HG03442 (cell line): ENCODE measurements around the gene VASN.
"Not testable (repeated sequence)": the region's sequence is repeated elsewhere in the genome, so short reads cannot be mapped to it uniquely, and the experiment has no call there.

ENCODE experiments used
- ATAC-seq: cut with Tn5 transposase; IDR thresholded peaks from one replicate; pipeline ENCODE4 v1.9.1; 2021; ENCODE audit warnings: mild to moderate bottlenecking, moderate library complexity; ENCODE audit not compliant: unreplicated experiment

VASN gene

DNA sequence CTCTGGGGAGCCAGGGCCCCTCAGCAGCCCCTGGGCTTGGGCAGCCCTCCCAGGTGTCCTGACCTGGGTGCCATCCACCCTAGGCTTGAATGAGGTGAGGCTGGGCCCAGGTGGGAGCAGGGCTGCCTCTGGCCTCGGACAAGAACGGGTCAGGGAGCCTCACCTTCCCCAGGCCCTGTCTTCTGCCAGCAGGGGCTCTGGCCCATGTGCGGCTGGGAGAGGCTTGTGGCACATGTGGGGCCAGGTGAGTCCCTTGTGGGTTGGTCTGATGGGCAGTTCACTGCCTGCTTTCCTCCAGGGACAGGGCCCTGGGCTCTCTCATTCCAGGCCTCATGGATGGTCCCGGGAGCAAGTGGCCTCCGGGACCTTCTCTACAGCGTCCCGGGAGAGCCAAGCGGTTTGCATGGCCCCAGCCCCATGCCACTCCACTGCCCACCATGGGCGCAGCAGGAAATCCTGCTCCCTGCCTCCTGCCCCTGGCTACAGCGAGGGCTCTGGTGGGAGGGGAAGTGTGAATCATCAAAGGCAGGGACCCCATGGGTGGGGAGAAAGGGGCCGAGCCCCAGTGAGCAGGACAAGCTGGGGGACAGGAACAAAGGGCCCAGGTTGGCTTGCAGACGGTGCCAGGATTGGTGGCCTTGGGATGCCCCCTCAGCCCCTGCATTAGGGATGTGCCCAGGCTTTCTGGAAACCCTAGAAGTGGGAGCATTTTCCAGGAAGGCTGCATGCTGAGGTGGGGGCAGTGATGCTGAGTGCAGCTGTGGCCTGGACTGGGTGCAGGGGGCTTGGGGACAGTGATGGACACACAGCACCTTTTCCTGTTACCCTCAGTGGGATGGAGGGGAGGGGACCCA lies 12.2 kb downstream of the VASN start:
- ATAC-seq = no peak

DNA sequence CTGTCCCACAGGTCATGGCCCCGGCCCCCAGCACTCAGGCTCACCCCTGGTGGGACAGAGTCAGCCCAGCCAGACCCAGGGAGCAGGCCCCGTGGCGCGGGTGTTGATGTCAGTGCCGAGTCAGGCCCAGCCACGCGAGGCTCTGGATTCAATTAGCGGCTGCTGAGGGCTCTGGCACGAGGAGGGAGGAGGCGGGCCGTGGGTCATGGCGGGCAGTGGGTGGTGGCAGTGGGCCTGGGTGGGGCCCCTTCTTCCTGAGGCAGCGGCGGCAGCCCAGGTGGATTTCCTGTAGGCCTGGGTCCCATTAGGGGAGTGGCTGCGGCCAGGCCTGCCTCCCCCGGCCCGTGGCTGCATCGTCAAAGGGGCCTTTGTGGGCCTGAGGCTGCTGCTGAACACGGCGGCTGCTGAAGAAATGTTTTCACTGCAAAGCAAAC lies 12.9 kb downstream of the VASN start:
- ATAC-seq = no peak

DNA sequence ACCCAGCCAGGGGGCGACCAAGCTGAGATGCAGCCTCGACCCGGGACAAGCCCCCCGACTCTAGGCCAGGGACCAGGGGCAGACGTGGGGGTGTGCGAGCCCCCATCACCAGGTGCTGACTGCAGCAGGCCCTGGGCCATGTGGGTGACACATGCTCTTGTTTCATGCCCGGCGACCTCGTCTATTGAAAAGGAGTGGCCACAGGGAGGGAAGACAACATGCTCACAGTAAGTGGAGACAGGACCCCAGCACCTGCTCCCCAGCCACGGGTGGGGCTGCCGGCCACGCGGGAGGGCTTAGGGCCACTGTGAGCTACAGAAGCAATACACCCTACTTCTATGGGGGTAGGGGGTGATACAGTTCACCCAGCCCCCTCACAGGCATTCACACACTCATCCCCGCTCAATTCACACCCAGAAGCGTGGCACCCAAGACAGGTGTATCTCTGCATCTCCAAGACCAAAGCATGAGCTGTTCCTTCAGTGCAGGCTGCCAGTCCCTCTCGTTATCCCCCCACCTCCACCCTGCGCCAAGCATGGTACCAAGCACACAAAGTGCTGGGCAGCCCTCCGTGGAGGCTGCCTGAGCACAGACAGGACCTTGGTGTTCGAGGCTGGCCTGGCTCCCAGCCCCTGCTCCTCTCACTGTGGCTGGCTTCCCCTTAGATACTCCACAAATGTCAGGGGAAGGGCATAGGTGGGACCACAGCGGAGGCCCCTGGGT lies 13.6 kb downstream of the VASN start:
- ATAC-seq = no peak

DNA sequence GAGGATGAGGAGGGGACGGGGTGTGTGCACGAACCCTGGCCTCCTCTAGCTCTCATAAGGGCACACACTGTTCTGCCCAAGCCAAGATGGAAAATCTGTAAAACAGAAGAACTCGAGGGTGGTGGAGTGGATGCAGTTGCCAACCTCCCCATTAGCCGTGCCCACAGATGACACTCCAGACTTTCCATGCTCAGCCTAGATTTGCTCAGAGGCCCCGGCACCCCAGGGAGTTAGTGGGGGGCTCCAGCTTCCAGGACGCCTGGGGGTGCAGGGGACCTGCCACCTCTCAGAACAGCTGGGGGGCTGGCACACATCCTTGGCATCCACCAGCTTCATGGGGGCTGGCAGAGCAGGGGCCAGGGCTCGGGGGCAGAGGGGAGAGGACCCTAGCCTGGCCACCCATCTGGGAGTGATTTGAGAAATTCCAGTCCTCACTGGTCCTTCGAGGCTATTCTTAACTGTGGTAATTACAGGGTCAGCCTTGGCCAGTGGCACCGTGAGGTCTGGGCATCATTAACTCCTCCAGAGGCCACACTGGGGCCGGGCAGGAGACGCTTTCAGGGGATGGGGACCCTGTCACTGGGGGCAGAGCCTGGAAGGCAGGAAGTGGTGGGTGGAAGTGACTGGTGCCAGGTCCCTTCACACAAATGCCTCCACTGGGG lies 14.3 kb downstream of the VASN start:
- no peak for ATAC-seq

- ATAC-seq = no peak
Measured at GRCh38 chr16:4386451-4386805, 14.8 kb downstream of the VASN start.

DNA sequence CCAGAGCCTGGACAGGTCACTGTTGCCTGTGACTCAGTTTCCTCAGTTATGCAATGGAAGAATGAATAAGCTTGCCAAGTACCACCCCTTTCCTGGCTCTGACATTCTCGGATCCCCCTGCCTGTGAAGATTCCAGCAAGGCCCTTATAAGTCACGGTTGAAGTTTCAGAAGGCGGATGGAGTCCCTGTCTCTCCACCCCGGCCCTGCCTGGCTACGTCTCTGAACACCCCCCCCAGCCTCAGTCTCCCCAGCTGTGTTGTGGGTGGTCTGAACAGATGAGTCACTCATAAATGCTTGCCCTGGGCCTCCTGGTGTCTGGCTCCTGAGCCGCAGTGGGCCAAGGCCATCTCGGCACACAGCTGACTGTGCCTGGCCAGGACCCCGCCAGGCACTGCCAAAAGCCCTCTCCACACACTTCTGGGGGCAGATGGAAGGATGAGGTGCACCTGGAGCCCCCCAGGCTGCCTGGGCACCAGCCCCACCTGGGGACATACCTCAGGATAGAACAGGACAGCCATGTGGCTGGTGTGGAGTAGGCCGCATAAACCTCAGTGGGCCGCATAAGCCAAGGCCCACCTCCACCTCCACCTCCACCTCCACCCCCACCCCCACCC lies 15.4 kb downstream of the VASN start:
- no peak for ATAC-seq

DNA sequence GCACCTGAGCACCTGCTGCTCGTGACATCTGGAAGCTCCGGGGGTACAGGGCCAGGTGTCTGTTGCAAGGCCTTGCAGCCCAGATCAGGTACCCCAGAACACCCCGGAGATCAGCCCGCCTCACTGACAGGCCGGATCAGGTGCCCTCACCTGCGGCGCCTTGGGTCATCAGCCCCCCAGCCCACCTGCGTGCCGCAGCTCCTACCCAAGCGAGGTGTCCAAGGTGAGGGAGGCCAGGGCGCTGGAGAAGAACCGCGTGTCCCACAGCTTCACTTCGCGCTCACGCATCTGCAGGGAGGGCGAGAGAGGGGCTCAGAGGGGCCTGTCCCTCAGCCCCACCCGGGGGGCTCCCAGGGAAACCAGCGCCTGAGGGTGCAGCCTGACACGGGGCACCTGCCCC lies 16.1 kb downstream of the VASN start:
- no peak for ATAC-seq

DNA sequence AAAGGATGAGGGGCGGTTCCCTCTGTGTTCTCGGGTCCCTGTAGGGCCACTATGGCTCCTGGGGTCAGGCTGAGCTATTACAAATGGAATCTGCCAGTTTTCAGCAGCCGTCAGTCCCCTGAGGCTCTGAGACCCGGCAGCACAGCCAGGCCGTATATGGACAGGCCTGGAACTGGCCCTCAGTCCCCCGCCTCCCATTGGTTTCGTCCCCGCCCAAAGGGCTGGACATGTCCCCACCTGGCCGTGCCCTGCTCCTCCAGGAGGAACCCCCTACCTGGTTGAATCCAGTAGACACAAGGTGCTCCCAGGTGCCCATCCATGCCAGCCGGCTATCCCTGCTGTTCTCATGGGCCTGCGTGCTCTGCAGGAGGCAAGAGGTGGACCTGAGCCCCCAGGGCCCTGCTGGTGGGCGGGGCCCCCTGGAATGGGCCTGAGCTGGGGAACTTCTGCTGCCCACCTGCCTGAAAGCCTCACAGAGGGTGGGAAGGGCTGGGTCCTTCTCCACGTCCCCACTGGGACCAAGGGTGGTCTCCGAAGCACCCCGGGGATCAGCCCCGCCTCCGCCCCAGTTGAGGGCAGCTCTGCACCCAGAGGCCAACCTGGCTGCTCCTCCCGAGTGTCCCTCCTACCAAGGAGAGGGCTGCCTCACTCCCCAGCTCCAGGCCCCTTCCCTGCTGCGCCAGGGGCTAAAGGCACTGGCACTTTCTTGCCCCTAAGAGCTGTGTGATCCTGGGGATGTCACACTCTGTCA lies 16.8 kb downstream of the VASN start:
- ATAC-seq = no peak

DNA sequence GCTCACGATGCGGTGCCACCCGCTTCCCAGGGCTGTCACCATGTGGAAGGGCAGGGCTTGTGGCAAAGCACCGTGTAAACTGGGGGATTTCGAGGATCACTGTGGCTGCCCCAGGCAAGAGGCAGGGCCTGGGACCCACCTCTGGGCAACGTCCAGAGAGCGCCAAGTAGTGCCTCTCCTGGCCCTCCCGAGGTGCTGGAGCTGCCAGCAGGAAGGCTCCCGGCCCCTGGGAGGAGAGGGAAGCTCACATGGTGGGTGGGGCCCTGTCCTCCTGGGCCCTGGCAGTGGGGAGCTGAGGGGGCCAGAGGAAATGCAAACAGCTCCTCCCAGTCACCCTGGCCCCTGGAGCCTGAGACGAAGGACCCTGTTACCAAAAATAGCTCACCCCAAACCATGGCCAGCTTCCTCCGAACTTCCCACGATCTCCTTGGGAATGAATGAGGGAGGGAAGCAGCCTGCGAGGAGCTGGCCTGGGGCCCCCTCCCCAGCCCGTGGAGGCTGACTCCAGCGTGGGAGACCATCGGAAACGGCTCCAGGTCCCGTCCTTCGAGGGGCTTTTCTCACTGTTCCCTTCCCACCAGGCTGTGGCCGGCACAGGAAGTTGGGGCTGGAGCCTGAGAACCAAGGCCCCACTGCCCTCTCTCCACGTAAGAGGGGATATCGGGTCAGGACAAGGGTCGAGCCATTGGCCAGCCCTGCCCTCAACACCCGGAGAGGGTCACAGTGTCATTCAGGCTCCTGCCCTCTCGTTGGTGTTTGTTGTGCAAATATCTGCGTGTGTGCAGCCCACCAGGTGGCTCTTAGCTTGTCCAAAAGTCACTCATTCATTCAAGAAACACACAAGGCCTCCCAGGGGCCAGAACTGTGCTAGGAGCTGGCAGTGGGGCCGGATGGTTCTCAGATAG lies 17.7 kb downstream of the VASN start:
- ATAC-seq = no peak

DNA sequence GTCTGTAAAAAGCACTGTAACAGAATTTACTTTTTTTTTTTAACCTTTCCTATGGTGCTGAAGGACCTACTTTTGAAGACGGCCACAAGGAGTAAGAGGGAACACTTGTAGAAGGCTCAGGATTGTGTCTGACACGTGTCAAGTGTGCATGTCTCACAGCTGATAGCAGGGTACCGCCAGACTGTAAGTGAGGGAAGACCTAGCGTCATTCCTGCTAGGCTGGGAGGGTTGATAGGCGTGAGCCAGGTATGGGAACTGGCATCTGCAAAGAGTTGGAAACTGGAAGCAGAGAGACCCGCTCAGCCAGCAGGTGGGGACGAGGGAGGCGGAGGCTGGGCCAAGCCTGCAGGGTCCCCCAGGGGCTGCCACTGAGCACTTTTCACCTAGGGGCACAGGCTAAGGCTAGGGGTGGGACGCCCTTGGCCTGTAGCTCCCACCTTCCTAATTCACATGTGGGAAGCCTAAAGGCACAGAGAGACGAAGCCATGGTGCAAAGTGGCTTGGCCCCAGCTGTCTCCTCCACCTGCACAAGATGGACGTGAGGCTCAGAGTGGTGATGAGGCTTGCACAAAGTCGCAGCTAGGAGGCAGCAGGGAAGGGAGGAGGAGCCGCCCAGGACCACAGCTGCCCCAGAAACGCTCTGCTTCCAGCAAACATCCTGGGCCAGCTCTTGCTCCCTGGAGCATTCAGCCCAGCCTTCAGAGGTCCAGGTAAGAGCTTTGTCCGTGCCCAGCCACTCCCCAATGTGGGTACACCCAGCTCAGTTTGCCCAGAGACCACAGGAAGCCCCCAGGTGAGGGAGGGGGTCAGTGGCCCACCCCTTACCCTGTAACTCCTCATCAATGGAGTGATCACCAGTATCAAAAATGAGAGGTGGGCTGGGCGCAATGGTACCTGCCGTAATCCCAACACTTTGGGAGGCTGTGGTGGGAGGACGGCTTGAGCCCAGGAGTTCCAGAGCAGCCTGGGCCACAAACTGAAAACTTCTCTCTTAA lies 18.9 kb downstream of the VASN start:
- ATAC-seq = no peak

DNA sequence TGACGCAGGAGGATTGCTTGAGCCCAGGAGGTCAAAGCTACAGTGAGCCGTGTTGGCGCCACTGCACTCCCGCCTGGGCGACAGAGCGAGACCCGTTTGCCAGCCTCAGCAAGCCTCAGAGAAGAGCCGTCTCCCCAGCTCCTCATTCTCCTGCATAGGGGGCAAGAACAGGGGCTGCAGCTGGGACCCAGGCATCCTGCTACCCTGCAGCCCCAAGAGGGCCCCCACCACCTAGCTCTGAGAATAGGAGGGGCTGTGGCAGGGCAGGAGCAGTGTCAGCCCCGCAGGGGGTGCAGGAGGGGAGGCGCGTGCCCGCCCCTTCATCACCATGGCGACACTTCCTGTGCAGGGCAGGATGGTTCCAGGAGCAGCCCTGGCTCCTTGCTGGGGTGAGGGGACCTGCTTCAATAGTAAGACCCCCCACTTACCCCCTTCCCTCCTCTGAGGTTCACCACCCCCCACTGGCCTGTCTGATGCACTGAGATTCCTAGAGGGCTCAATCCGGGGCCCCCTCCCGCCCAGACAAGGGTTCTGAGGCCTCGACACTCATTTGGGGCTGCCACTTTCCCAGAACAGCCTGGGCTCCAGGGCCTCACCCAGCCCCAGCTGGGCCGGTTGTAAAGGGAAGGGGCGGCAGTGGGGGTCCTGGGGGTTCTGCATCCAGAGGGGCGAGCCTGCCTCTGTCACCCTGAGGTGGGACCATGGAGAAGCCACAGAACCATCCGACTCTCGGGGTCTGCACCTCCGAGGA lies 20.2 kb downstream of the VASN start:
- ATAC-seq = no peak

DNA sequence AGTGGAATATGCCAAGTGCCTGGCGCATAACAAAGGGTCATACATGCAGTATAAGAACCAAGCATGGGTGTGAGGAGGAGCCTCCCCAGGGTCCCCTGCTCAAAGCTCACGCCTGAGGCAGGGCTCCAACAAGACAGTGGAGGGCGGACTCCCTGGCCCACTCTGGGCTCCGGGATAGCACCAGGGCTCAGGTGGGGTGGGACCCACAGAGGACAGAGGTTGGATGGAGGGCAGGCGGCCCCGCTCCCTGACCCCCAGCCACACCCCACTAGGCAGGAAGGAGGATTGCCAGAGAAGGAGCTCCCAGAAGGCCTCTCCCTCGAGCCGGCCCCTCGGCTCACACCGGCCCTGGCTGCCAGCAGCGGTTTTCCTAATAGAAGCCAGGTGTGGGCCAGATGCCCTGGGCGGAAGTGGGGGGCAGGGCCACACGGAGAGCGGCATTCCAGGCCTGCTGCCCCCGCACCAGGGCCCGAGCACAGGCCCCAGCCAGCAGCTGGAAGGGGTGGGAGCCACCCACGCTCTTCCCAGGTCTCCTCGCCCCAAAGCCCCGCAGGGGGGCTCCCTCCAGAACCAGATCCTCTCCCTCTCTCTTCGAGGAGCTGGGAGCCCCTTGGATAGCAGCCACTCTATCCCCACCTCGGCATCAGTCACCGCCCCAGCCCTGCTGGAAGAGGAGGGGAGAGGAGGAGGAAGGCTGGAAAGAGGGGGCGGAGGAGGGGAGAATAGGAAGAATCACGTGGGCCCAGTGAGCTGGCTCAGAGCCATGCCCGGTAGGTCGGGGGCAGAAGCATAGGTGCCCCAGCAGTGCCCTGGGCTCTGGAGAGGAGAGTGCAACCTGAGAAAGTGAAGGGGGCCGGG lies 21.0 kb downstream of the VASN start:
- ATAC-seq = no peak

DNA sequence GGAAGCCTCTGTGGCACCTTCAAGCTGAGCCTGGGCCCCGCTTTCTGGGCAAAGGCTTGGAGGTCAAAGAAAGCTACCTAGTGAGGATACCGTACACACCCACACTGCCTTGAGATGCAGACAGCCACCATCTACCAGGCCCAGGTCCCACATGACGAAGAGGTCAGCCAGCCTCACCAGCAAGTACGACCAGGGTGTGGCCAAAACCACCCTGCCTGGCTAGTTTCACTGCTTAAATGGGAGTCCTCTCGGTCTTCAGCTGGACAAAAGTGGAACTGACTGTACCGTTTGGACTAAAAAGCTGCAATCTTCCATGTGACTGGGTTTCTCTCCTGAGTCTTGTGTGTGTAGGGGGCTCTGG lies 21.6 kb downstream of the VASN start:
- ATAC-seq = no peak

GRCh38 chr16:4393850-4394249 lies 22.2 kb downstream of the VASN start:
- not testable (repeated sequence) for ATAC-seq

DNA sequence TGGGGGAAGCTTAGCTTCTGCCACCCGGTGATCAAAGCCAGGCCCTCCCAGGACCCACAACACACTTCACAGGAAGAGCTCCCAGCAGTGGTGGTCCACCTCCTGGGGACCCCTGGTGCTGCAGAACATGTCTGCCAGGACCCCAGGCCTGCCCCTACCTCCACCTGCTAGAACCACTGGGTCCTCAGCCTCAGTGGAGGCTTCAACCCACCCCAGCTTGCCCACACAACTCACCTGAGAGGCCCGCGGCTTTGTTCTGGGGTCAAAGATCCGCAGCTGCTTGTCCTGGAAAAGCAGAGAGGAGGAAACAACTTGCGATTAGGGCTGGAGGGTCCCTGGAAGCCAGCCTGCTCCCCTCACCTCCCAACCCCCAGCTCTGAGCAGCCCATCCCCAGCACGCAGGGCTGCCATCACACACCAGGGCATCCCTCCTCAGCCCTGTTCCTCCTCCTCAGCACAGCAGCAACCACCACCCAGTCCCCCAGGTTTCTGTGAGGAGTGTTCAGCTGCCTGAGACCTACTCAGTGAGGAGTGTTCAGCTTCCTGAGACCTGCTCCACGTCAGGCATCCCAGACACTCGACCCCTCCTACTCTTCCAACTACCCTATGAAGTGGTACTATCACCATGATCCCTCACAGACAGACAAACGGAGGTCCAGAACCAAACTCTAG lies 23.5 kb downstream of the VASN start:
- no peak for ATAC-seq

GRCh38 chr16:4399001-4399730 lies 27.5 kb downstream of the VASN start:
- no peak for ATAC-seq
